Right renal pelvis (tissue), 4 donors: ENCODE results near the gene SESN1. TPM values are rescaled to one million over a fixed set of nuclear protein-coding genes. Genes with fewer than 3 reads are reported as not detected.

Experiments
- DNase-seq, 4 donors: peaks; one replicate each; pipeline ENCODE4 v3.0.0-alpha.2; 2013; ENCODE audit warnings: low read depth in 4 of 4, low spot score in 3 of 4, missing footprints in 1 of 4
- polyA plus RNA-seq, 4 donors: library from polyadenylated mRNA; unstranded; fragments of 120-200 nt; gene quantifications; one replicate each; pipeline ENCODE4 v1.2.1, GENCODE V29; 2013; ENCODE audit not compliant: insufficient read length in 4 of 4

Gene SESN1
- polyA plus RNA-seq, 4 donors = 23.3 to 30.6 (median 26.3) TPM

DNA sequence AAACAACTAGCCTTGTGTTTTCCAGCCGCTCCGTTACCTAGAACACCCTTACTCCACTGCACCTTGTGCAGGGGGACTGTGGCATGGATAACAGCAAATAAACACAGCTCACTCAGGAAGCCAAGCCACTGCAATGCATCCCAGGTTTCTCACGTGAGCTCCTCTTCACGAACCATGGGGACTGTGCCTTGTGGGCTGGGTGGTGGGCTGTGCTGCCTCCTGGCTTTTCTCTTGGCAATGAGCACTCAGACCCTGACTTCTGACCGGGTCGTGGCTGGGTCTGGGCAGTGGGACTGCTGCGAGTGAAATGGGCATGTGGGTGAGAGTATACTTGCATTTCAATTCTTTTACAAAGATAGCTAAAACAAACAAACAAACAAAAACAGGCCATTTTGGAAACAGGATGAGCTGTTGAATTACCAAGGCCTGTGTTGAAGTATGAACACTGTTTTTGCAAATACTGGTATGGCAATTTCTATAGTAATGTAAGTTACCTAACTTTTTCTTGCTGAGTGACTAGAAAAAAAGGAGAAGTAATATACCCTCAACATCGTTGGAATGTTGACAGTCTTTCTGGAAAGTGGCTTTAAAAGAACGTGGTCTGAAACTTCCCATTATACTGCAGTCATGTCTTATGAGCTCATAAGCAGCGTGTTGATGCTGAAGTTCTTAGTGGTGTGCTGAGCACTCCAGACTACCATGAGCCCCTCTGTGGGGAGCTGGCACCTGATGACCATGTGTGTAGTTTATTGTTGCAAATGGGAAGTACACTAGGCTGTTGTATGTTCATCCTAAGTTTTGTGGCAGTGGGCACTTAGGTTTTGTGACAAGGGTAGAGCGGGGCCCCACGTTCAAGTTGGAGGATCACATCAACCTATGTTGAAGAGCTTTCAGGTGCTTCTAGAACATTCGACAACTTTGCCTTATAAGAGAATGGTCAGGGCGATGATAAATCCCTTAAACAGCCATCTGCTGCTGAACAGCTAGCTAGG, 126.0 kb downstream of the SESN1 start:
- DNase-seq = no peak

GRCh38 chr6:108966855-108967755, 127.5 kb downstream of the SESN1 start:
- no peak for DNase-seq

DNA sequence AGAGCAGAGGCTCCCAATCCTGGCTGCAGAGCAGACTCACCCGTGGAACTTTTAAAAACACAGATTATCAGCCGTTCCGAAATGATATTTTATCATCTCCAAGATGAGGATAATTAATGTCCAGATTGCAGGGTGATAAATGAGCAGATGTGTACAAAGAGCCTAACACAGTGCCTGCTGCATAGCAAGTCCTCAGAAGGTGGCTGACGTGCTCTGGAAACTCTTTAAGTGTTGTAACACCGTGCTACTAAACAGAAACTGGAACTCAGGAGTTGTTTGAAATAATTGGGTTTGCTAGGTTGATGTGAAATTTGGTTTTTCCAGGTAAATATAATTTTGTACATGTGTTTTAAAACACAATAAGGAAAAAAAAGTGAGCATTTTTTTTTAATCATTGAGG, 128.4 kb downstream of the SESN1 start:
- DNase-seq = no peak

DNA sequence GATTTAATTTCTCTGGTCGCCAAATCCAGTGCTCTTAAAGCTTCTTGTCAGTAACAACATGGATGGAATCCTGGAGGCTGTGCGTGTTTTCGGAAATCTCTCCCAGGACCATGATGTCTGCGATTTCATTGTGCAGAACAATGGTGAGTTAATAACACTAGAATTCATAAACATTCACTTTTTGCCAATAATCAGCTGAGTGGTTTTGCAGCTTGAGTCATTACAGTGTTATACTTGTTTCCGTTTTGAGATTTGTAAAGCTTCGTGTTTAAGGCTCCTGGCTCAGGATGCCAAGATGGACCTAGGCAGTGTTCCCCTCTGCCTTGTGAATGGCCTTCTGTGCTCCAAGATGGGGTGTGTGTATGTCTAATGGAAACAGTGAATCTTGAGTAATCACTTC, 132.7 kb downstream of the SESN1 start:
- DNase-seq = no peak

- DNase-seq = no peak
Measured at GRCh38 chr6:108961077-108961476, 133.6 kb downstream of the SESN1 start.

DNA sequence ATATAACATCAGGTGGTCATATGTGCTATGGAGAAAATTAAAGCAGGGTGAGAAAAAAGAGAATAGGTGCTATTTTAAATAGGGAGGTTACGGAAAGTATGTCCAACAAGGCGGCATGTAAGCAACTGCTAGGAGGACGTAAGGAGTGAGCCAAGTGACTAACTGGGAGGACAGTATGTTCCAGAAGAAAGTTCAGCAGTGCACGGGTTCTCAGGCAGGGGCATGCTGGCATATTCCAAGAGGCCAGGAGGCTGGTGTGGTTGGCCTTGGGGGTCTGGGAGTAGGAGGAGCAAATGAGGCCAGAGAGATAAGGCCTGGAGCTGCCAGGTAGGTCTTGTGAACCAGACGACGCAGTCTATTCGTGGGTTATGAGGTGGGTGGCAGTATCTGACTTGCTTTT, 134.0 kb downstream of the SESN1 start:
- no peak for DNase-seq

DNA sequence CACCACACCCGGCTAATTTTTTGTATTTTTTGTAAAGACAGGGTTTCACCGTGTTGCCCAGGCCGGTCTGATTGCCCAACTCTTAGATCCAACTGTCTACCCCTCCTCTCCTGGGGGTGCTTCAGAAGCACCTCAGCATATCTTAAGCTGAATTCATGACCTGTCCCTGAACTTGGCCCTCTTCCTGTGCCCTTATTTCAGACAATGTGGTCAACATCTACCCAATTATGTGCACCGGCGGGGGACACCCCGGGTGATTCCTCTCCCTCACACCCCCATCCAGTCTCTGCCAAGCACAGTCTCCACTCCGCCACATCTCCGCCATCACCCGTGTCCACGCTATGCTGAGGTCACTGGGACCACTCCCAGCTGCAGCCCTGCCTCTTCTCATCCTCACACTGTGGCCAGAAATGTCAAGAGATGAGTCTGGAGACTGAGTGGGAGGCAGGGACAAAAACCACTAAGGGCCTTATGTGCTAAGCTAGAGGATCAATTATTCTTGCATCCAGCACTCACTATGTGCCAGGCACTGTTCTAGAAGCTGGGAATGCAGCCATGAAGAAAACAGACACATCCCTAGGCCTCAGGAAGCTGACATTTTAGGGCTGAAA, 134.6 kb downstream of the SESN1 start:
- DNase-seq = no peak

DNA sequence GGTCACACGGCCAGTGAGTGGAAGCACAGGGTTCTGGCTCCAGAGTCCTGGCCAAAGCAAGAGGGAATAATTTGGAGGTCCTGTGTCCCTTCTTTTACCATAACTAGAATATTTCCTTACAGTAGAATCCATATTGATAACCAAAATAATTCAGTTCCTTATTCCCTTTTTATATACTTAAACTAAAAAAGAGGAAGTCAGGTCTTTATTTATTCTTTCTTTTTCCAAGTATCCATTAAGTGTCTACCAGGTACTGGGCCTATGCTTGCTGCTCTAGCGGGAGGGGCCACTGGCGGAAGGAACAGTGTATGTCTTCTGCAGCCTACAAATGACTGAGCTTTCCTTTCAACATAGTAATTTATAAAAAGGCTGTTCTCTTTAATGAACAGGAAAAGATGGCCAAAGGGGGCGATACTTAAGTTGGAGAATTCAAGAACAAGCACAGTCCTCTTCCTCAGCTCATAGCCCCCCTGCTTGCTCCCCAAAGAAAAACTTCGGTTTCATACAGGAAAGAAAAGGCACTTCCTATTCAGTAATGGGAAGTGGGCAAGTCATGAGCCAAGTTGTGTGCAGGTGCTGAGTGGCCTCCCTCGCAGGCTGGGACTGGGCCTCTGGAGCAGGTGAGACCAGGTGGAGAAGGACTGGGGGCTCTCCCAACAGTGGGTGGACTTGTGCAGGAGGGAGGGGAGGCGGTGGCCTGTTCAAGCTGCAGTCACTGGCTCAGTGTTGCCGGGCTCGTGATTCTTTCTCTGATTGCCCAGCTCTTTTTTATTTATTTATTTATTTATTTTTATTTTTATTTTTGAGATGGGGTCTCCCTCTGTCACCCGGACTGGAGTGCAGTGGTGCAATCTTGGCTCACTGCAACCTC, 135.5 kb downstream of the SESN1 start:
- DNase-seq = no peak

GRCh38 chr6:108957221-108957620, 137.4 kb downstream of the SESN1 start:
- no peak for DNase-seq

- no peak for DNase-seq
Measured at GRCh38 chr6:108955329-108955949, 139.2 kb downstream of the SESN1 start.

GRCh38 chr6:108953681-108954080, 141.0 kb downstream of the SESN1 start:
- no peak for DNase-seq

DNA sequence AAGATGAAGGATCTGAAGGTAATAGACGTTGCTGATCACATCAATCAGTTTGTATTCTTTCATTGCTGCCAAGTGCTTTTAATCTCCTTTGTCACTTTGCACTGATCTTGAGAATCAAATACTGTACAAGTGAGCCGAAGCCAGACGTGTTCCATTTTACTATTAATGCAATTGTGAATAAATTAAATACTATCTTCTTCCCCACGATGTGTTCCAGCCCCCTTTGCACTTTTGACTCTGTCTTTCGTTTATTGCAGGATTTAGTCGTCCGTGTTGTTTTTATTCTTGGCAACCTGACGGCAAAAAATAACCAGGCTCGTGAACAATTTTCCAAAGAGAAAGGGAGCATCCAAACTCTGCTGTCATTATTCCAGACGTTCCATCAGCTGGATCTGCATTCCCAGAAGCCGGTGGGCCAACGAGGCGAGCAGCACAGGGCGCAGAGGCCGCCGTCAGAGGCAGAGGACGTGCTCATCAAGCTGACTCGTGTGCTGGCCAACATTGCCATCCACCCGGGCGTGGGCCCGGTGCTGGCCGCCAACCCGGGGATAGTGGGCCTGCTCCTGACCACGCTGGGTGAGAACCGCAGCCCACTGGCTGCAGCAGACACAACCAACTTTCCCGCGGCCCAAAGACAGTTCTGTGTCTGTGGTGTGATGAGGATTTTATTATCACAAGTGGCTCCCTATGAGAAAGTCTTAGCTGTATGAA, 141.7 kb downstream of the SESN1 start:
- DNase-seq = no peak

DNA sequence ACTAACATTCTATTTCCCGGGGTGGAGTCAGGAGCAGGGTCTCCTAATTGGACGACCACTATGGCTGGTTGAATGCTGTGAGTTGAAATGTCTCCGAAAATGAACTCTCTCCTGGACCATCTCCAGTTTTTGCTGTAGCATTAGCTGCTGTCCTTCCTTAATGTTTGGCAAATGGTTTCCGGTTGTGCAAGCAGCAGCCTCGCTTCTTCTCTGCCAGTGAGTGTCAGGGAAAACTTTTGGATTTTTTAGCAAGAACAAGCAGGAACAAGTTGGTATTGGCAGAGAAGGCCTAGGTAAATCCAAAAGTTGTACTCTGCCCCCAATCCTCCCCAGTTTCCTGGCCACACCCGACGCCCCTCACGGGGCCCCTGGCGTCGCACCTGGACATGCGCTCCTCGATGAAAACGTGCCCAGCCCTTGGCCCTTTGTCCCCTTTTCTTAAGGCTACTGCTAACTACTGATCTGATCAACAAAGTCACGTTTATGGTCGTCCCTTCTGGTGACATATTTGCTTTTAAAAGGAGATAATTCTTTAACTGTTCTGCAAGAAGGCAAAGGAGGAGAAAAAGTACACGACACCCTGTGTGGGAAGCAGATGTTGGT, 143.2 kb downstream of the SESN1 start:
- no peak for DNase-seq

GRCh38 chr6:108948181-108948661, 146.4 kb downstream of the SESN1 start:
- DNase-seq = no peak

- DNase-seq = peak in 1 of 4 donors; percentile 38
Measured at GRCh38 chr6:108947114-108947854, 147.4 kb downstream of the SESN1 start.

DNA sequence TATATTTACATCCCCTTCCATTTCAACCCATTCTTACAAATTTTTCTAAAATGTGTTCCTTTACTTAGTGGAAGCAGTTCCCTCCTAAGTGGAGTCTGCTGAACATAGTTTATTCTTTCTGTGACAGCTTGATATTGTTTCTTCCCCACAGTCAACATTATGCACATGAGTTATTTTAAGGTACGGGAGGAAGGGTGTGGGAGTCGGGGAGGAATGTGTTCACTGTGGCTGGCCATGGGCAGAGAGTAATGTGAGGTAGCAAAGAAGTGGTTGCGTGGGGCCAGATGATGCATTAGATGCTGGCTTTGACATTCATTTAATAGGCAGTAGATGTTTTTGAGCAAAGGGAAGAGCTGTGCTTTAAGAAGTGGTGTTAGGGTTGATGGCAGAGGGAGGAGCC, 148.0 kb downstream of the SESN1 start:
- DNase-seq = no peak

- no peak for DNase-seq
Measured at GRCh38 chr6:108945681-108946159, 148.9 kb downstream of the SESN1 start.
